GM19463 (cell line): Measurements from ENCODE around the gene NHEJ1.

Experiments used
- ATAC-seq: cut with Tn5 transposase; IDR thresholded peaks from one replicate; pipeline ENCODE4 v1.9.1; 2021; ENCODE audit warnings: mild to moderate bottlenecking, moderate library complexity; ENCODE audit not compliant: unreplicated experiment

The NHEJ1 gene

GRCh38 chr2:219059725-219060682, 100.6 kb downstream of the NHEJ1 start:
- ATAC-seq = no peak

GRCh38 chr2:219059375-219059724, 101.3 kb downstream of the NHEJ1 start:
- ATAC-seq = no peak

GRCh38 chr2:219058541-219059374, 101.9 kb downstream of the NHEJ1 start:
- ATAC-seq = no peak

- ATAC-seq = peak; percentile 94
Measured at GRCh38 chr2:219057709-219058540, 102.7 kb downstream of the NHEJ1 start.

GRCh38 chr2:219056896-219057708, 103.5 kb downstream of the NHEJ1 start:
- ATAC-seq = no peak

GRCh38 chr2:219056176-219056895, 104.3 kb downstream of the NHEJ1 start:
- no peak for ATAC-seq

GRCh38 chr2:219054956-219055903, 105.4 kb downstream of the NHEJ1 start:
- no peak for ATAC-seq

GRCh38 chr2:219049282-219049681, 111.3 kb downstream of the NHEJ1 start:
- ATAC-seq = no peak

GRCh38 chr2:219045937-219046550, 114.6 kb downstream of the NHEJ1 start:
- no peak for ATAC-seq

- no peak for ATAC-seq
Measured at GRCh38 chr2:219042750-219043149, 117.9 kb downstream of the NHEJ1 start.

GRCh38 chr2:219042157-219042556, 118.5 kb downstream of the NHEJ1 start:
- no peak for ATAC-seq

- ATAC-seq = no peak
Measured at GRCh38 chr2:219041252-219041651, 119.4 kb downstream of the NHEJ1 start, which contains the start of gene CFAP65. TSS of gene CFAP65 (minus strand) at chr2:219041516. CDS start at chr2:219039048, 2,468 bp downstream.

GRCh38 chr2:219038600-219038999, 122.0 kb downstream of the NHEJ1 start:
- ATAC-seq = no peak

- ATAC-seq = no peak
Measured at GRCh38 chr2:219037783-219038499, 122.7 kb downstream of the NHEJ1 start.

- ATAC-seq = no peak
Measured at GRCh38 chr2:219035942-219036341, 124.7 kb downstream of the NHEJ1 start.

GRCh38 chr2:219034823-219035222, 125.8 kb downstream of the NHEJ1 start:
- ATAC-seq = no peak
